CD4-positive, alpha-beta T cell (primary cell): Measurements from ENCODE around the gene GNB2. TPM values are rescaled to one million over a fixed set of nuclear protein-coding genes. Genes with fewer than 3 reads are reported as not detected.

ENCODE experiments used
- ATAC-seq: fragments of 200-7000 bp; cut with Tn5 transposase; one replicate; pipeline ENCODE4 v1.10.0; 2022; ENCODE audit warnings: mild to moderate bottlenecking; ENCODE audit not compliant: poor library complexity
- CTCF ChIA-PET: fragments of 350-600 bp; sonication (Branson Sonifier 250); formaldehyde crosslinking; loops from one replicate; lab custom pipeline; 2021; ENCODE audit warnings: antibody characterized with exemption, inconsistent platforms; lab: Charles Lee
- POLR2A ChIA-PET: fragments of 350-600 bp; sonication (Branson Sonifier 250); formaldehyde crosslinking; loops from one replicate; lab custom pipeline; 2021; ENCODE audit warnings: antibody characterized with exemption, inconsistent platforms; lab: Charles Lee
- DNase-seq, 14 experiments: peaks; one replicate each; pipeline ENCODE4 v3.0.0-alpha.2; 2013 to 2020; ENCODE audit warnings: mixed read lengths in 2 of 14
- H3K27ac ChIP-seq, 2 donors: one replicate each; pipeline versions ENCODE4 v1.5.1 to v1.7.0; 2013; ENCODE audit warnings: low read length in 2 of 2, low read depth in 1 of 2, mild to moderate bottlenecking in 1 of 2
- H3K27me3 ChIP-seq, 2 experiments: 1 replicate in 1 of 2; 2 replicates in 1 of 2; pipeline versions ENCODE4 v1.6.1 to v1.7.0; 2013; ENCODE audit warnings: low read length in 2 of 2, control low read depth in 1 of 2, mild to moderate bottlenecking in 1 of 2, moderate library complexity in 1 of 2; ENCODE audit not compliant: insufficient read depth in 2 of 2, control insufficient read depth in 1 of 2
- H3K36me3 ChIP-seq: one replicate; pipeline ENCODE4 v1.6.1; 2013; ENCODE audit warnings: low read length, control low read depth; ENCODE audit not compliant: insufficient read depth
- H3K4me1 ChIP-seq: one replicate; pipeline ENCODE4 v1.6.1; 2013; ENCODE audit warnings: low read length, control low read depth; ENCODE audit not compliant: insufficient read depth
- H3K4me3 ChIP-seq: one replicate; pipeline ENCODE4 v1.5.1; 2013; ENCODE audit warnings: mild to moderate bottlenecking, low read length, moderate library complexity
- H3K9me3 ChIP-seq, 2 experiments: 1 replicate in 1 of 2; 2 replicates in 1 of 2; pipeline versions ENCODE4 v1.6.1 to v1.7.0; 2013; ENCODE audit warnings: low read length in 2 of 2, mild to moderate bottlenecking in 2 of 2, control low read depth in 1 of 2, moderate library complexity in 1 of 2; ENCODE audit not compliant: control insufficient read depth in 1 of 2, insufficient read depth in 1 of 2
- H3K27ac Mint-ChIP-seq: one replicate; pipeline ENCODE4 v1.8.0; 2020; ENCODE audit warnings: mixed read lengths
- H3K27me3 Mint-ChIP-seq: one replicate; pipeline ENCODE4 v1.8.0; 2021; ENCODE audit warnings: mixed read lengths
- H3K36me3 Mint-ChIP-seq: one replicate; pipeline ENCODE4 v1.8.0; 2021; ENCODE audit warnings: low read depth, mixed read lengths
- H3K4me1 Mint-ChIP-seq: one replicate; pipeline ENCODE4 v1.8.0; 2021; ENCODE audit warnings: low read depth, mixed read lengths
- H3K4me3 Mint-ChIP-seq: one replicate; pipeline ENCODE4 v1.8.0; 2020; ENCODE audit warnings: mild to moderate bottlenecking, mixed read lengths
- H3K9me3 Mint-ChIP-seq: one replicate; pipeline ENCODE4 v1.8.0; 2020; ENCODE audit warnings: mixed read lengths
- CTCF ChIP-seq: fragments of 200-600 bp; IDR thresholded peaks from one replicate; pipeline ENCODE4 v1.8.0; 2022; ENCODE audit warnings: antibody characterized with exemption, mild to moderate bottlenecking
- intact Hi-C, 2 experiments: fragments of 100-400 bp; cut with DNase I in 1 of 2; cut with micrococcal nuclease in 1 of 2; formaldehyde crosslinking; loops; one replicate each; pipeline versions ENCODE4 v1.15.1 to v1.9.0; 2023 to 2025; cut with DNase I, micrococcal nuclease
- total RNA-seq, 174 experiments: library from RNA in 2 of 174; stranded (reverse) in 2 of 174; gene quantifications; one replicate each; pipeline ENCODE4 v1.2.3 and lab custom pipeline; 2021 to 2026

Gene GNB2
- total RNA-seq, 2 experiments from 2014 or later = 87.8 to 91.9 TPM

- Mint-ChIP-seq H3K4me3 (peak overlapping the region; percentile 25), H3K36me3 (peaks cover 70% of the 10 kb centered on the region), H3K27me3 (no peaks in the 10 kb centered on the region), H3K9me3 (no peaks in the 10 kb centered on the region), H3K27ac (peak overlapping the region; percentile 81), H3K4me1 (peaks cover 46% of the 10 kb centered on the region)
- Histone ChIP-seq H3K9me3 (peaks cover 0 to 4% of the 10 kb centered on the region in 2 experiments), H3K4me3 (no peak overlapping the region), H3K27ac (peak overlapping the region in 1 of 2 donors; percentile 34), H3K36me3 (peaks cover 76% of the 10 kb centered on the region), H3K4me1 (peaks cover 43% of the 10 kb centered on the region), H3K27me3 (no peaks in the 10 kb centered on the region)
- DNase-seq (peak in 1 of 14 experiments; percentile 37), ATAC-seq (no peak)
- no peak for TF ChIP-seq CTCF
- intact Hi-C loops = no loop called here
- ChIA-PET POLR2A (interaction anchor here (1.0 to 10.6 kb wide), 6 partner anchors 8 to 96 kb away, joined by 3 to 92 read pairs (median 10); partner anchors contain the start of genes FBXO24, GIGYF1, LRCH4 and MOSPD3), CTCF (interaction anchor here (1.3 kb wide), 1 partner anchor 25 kb away, joined by 4 read pairs; no protein-coding TSS in a partner anchor)
Observed at GRCh38 chr7:100680576-100681271, 7.2 kb downstream of the GNB2 start.

- no peak for TF ChIP-seq CTCF
- H3K4me1 ChIP-seq = peaks cover 36% of the 10 kb centered on the region
- POLR2A ChIA-PET = interaction anchor here (1.0 to 10.6 kb wide), 5 partner anchors 11 to 97 kb away, joined by 3 to 92 read pairs (median 10); partner anchors contain the start of genes FBXO24, GIGYF1, LRCH4 and MOSPD3
- no peaks in the 10 kb centered on the region for H3K9me3 Mint-ChIP-seq
- peaks cover 42% of the 10 kb centered on the region for H3K4me1 Mint-ChIP-seq
- peaks cover 80% of the 10 kb centered on the region for H3K36me3 ChIP-seq
- DNase-seq (peak in 1 of 14 experiments; percentile 27), ATAC-seq (no peak)
- no peak overlapping the region for H3K4me3 Mint-ChIP-seq
- peaks cover 73% of the 10 kb centered on the region for H3K36me3 Mint-ChIP-seq
- CTCF ChIA-PET = interaction anchor here (2.0 kb wide), 1 partner anchor 10 kb away, joined by 7 read pairs; no protein-coding TSS in a partner anchor
- intact Hi-C loops = no loop called here
- peak overlapping the region; percentile 5 for H3K27ac Mint-ChIP-seq
- peak overlapping the region in 1 of 2 donors; percentile 34 for H3K27ac ChIP-seq
- H3K9me3 ChIP-seq = peaks cover 0 to 4% of the 10 kb centered on the region in 2 experiments
- H3K27me3 ChIP-seq = no peaks in the 10 kb centered on the region
- H3K27me3 Mint-ChIP-seq = no peaks in the 10 kb centered on the region
- H3K4me3 ChIP-seq = no peak overlapping the region
Observed at GRCh38 chr7:100681491-100682227, 8.1 kb downstream of the GNB2 start.

GRCh38 chr7:100682228-100682741 lies 8.7 kb downstream of the GNB2 start:
- Histone ChIP-seq H3K4me1 (peaks cover 30% of the 10 kb centered on the region), H3K4me3 (no peak overlapping the region), H3K9me3 (peaks cover 0 to 4% of the 10 kb centered on the region in 2 experiments), H3K36me3 (peaks cover 80% of the 10 kb centered on the region), H3K27me3 (no peaks in the 10 kb centered on the region), H3K27ac (no peak overlapping the region)
- H3K4me3 Mint-ChIP-seq = no peak overlapping the region
- intact Hi-C loops = no loop called here
- DNase-seq (peak in 2 of 14 experiments; percentile 31 to 35), ATAC-seq (no peak)
- H3K27ac Mint-ChIP-seq = peak overlapping the region; percentile 5
- no peaks in the 10 kb centered on the region for H3K27me3 Mint-ChIP-seq
- ChIA-PET POLR2A (interaction anchor here (1.1 to 10.6 kb wide), 6 partner anchors 11 to 254 kb away, joined by 4 to 92 read pairs (median 5); partner anchors contain the start of genes FBXO24, GIGYF1, LRCH4 and MOSPD3), CTCF (interaction anchor here (1.8 to 2.0 kb wide), 2 partner anchors 9 to 23 kb away, joined by 7 to 8 read pairs; no protein-coding TSS in a partner anchor)
- peaks cover 72% of the 10 kb centered on the region for H3K36me3 Mint-ChIP-seq
- no peak for TF ChIP-seq CTCF
- H3K9me3 Mint-ChIP-seq = no peaks in the 10 kb centered on the region
- peaks cover 37% of the 10 kb centered on the region for H3K4me1 Mint-ChIP-seq
